Sigmoid colon (tissue), 4 donors: ENCODE data around the gene SEC24C.
A peak's percentile ranks its signal among the peaks of the same experiment; 100 is the strongest.

Experiments used
- CTCF ChIP-seq, 4 experiments: fragments of 450-650 bp in 3 of 4; fragments of 200-600 bp in 1 of 4; IDR thresholded peaks; one replicate each; pipeline ENCODE4 v1.5.1; 2016 to 2019; ENCODE audit warnings: antibody characterized with exemption in 4 of 4, mild to moderate bottlenecking in 3 of 4, moderate library complexity in 2 of 4
- POLR2A ChIP-seq, 2 donors: fragments of 450-650 bp; IDR thresholded peaks; one replicate each; pipeline ENCODE4 v1.6.1; 2016; ENCODE audit warnings: antibody characterized with exemption in 2 of 2, mild to moderate bottlenecking in 2 of 2, moderate library complexity in 2 of 2
- POLR2AphosphoS5 ChIP-seq, 4 donors: sonication (generic); formaldehyde crosslinking; IDR thresholded peaks; one replicate each; pipeline ENCODE4 v1.6.1; 2017; ENCODE audit warnings: antibody characterized with exemption in 4 of 4

- TF ChIP-seq POLR2AphosphoS5 (IDR thresholded peaks at IDR 0.05) = peak in 1 of 4 donors; percentile 30
- no peak for TF ChIP-seq CTCF (IDR thresholded peaks at IDR 0.05)
- no peak for TF ChIP-seq POLR2A (IDR thresholded peaks at IDR 0.05)
These were observed 56.5 kb downstream of the SEC24C start for GRCh38 chr10:73800560-73801252.
